Measurements from ENCODE around the gene WNT9A.

The WNT9A gene

DNA sequence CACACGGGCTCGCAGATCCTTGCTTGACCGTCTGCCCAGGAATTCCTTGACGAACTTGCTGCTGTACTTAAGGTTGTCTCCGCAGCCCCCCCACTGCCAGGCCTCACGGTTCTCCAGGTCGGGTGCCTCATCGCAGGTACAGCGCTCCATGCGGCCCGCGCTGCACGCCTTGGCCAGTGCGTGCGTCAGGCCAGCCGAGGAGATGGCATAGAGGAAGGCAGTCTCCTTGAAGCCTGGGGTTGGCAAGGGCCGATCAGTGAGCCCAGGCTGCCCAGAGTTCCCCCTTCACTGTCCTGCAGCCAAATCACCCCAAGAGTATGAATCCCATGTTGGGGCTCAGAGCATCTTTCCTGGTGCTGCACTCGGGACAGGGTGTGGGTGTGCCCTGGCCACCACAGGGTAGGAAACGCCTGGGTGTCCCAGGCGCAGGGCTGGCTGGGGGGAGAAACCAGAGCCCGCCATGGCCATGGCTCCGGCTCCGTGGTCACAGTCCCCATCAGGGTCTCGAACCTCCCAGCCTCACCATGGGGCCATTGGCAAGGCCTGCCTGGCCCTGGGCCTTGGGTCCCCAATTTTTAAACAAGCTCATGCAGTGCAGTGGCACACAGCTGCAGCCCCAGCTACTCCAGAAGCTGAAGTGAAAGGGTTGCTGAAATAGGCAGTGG is 23.4 kb downstream of the WNT9A start:
- DNase-seq (ENCODE audit: low spot score): no peak

DNA sequence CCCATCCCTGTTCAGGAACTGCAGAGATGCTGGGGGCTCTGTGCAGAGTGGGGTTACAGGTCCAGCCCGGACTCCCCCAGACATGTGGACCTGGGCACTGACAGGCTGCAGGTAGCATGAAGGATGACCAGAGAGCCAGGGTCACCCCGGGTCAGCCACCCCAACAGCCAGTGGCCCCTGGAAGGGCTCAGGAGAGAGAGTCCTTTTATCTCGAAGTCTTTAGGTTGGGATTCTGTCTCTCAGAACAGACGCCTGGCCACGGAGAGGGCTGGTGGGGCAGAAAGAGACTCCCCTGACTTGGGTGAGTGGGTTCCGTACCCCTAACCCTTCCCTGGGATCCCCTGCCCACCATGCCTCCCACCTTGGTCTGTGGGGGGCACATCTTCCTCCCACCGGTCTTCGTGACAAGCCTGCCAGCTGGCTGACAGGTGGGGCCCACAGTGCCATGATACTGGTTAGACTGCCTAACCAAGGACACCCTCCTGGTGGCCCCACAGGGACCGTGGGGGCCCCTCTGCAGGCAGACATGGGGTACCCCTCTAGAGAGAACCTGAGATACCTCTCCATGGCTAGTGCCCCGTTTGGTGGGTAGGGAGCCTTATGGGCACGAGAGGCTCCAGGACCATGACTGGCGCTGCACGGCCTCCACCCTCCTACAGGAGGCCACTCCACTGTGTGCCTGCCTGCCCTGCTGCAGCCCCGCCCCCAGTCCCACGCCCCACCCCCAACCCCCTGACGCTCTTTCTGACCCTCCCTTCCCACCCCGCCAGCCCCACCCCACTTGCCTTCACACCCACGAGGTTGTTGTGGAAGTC is 24.2 kb downstream of the WNT9A start:
- no peak for DNase-seq (ENCODE audit: low spot score)

DNA sequence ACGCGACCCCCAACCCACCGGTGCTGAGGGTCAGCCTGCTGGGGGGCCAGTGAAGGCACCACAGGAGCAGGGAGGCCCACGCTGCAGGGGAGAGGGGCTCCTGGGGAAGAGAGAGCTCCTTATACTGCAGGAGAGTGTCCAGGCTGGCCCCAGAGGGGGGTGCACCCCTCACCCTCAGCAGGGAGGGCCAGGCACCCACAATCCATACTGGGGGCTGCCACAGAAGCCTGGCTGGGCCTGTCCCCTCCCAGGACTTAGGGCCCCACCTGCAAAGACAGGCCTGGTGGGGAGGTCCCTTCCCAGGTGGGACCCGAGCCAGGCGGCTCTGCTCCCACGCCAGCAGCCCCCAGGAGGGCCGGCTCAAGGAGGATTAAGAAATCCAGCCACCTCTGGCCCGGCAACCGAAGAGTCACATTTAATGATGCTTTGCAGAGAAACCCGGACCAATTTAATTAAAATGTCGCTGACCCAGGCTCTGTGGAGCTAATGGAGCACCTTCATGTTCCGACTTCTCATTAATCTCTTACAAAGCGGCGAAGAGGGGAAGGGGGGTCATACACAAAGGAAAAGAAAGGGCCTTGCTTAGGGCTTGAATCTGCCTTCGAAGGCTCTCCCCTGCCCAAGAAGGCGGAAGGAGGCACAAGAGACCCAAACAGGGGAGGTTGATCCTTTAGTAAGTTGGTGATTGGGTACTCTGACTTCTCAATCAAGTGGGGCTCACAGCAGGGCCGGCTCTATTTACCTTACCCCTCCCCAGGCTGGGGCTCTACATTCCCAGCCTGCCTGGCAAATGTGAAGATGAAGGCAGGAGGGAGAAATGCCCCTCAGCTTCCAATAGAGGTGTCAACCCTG is 25.0 kb downstream of the WNT9A start:
- no peak for DNase-seq (ENCODE audit: low spot score)

DNA sequence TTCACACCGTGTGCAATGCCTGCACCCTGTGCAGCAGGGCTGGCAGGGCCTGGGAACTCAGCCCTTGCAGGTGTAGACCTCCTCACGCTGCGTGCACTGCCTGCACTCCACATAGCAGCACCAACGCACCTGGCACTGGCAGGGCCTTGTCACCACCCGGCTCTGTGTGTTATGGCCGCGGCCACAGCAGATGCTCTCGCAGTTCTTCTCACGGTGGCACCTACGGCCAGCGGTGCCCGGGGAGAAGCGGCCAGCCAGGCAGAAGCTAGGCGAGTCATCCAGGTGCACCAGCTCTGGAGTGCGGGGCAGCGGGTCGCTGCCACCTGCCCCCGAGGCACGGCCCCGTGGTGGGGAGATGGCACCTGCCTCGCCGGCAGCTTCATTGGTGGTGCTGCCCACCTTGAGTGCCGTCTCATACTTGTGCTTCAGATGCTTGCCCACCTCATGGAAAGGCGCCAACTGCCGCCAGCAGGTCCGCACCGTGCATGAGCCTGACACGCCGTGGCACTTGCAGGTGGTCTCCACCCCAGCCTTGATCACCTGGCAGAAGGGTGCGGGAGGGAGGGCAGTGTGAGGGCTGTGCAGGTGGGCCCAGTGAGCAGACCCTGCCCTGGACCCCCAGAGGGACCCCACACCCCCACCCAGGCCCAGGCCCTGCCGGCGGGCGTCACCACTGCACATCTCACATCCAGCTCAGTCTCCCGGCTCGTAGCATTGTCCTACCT is 26.1 kb downstream of the WNT9A start:
- no peak for DNase-seq (ENCODE audit: low spot score)

DNA sequence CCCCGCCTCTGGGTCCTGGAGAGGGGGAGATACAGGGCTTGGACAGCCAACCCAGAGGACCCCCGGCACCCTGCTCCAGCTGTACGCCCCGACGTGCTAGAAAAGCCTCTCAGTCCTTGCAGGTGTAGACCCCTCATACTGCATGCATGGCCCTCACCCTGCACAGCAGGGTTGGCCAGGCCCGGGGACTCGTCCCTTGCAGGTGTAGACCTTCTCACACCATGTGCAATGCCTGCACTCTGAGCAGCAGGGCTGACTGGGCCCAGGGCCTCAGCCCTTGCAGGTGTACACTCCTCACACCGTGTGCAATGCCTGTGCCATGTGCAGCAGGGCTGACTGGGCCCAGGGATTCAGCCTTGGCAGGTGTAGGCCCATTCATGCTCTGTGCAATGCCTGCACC is 26.8 kb downstream of the WNT9A start:
- no peak for DNase-seq (ENCODE audit: low spot score)

DNA sequence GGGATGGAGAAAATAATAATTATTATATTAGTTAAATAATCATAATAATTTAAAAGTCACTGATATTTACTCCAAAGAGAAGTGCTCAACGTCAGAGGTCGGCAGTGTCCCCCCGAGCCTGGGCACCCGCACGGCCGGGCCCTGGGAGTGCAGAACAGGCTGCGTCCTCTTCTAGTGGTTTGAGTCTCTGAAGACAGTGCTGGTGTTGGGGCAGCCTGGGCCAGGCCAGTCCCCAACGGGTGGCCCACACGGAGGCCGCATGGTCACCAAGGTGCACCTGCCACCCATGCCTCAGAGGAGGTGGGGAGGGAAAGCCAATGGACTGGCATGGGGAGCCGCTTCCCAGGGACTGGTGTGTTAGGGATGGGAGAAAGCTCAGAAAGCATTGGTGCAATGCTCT is 27.3 kb downstream of the WNT9A start:
- no peak for DNase-seq (ENCODE audit: low spot score)

DNA sequence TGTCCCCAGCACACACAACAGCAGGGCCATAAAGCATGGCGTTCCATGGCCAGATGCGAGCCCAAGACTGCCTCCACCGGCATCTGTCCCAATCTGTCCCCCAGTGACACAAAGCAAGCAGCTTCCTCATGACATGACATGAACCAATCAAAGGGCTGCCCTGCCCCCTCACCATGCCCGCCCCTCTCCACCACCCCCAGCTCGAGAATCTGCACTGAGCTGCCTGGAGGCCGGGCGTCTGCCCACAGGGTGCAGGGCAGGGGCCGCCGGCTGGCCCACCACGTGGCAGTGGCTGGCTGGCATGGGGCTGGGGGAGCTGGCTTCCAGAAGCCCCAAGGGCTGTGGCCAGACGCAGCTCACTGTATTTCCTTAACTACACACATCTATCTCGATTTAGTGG is 27.8 kb downstream of the WNT9A start:
- DNase-seq (ENCODE audit: low spot score): no peak

DNA sequence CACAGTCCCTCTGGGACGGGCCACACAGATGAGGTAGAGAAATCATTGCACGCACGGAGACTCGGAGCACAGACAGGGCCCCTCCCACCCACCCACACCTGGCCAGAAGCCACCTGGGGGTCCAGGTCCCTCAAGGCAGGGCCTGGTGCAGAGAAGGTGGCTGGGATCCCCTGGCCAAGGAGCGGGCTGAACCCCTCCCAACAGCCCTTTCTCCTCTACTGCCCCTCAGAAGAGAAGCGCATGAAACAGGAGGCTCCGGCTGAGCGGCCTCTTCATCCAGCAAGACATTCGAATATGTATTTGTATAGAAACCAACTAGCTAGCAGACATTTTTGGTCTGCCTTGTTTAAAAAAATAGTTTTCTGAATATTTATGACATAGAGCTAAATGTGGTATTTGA is 29.0 kb downstream of the WNT9A start:
- no peak for DNase-seq (ENCODE audit: low spot score)

DNA sequence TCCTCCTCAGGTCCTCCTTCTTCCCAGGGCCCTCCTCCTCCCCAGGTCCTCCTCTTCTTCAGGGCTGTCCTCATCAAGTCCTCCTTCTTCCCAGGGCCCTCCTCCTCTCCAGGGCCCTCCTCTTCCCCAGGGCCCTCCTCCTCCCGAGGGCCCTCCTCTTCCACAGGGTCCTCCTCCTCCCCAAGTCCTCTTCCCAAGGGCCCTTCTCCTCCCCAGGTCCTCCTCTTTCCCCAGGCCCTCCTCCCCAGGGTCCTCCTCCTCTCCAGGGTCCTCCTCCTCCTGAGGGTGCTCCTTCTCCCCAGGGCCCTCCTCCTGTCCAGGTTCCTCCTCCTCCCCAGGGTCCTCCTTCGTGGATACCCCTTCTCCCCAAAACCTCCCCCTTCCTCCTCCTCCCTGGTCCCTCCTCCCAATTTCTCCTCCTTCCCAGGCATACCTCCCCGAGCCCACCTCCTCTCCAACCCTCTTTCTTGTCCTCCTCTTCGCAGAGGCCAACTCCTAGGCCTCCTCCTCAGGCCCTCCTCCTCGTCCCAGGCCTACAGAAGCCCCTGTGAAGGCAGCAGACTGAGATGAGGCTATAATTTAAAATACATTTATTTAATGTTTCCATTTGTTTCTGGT is 29.5 kb downstream of the WNT9A start:
- no peak for DNase-seq (ENCODE audit: low spot score)

DNA sequence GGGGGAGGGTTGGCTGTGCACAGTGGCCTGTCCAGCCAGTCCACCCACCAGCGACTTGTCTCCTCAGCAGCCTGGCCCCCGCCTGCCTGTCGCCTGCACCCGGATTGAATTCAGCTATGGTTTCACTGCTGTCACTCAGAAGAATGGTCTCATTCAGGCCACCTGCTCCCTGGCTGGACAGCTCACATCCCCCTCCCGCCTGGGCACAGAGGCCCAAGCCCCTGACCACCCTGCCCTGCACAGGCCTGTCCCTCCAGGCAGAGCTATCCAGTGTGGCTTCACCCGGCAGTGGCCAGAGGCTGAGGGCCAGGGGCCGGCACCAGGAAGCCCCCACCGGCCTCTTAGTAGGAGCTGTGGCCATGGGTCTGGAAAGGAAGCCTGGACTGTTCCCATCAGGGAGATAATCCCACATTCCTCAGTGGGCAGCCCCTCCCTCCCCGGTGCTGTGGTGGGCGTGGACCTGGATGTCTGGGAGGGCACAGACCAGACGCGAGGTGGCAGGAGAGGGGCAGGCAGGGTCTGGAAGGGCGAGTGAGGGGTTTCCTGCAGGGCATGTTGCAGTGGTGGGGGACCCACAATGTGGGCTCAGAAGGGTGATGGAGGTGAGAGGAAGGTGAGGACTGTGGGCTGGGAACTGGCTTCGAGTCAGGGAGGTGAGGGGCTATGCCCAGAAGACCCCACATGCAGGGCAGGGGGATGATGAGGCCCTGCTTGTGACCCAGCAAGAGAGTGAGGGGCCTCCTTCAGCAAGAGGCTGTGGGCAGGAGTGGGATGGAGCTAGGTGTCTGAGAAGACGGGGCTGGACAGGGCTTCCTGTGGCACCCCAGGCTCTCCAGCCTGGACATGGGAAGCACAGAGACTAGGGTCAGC is 30.4 kb downstream of the WNT9A start:
- DNase-seq (ENCODE audit: low spot score): no peak

DNA sequence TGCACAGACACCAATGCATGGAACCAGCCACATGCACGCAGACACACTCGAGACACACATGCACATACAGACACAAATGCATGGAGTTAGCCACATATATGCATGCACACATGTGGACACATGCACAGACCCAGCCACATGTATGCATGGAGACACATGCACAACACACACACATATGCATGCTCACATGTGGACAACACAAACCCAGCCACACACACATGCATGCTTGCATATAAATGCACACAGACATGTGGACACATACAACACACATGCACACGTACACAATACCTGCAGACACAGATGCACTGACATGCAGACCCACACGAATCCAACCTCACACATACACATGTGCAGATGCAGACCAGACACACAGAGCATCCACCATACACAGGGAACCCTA is 31.1 kb downstream of the WNT9A start:
- DNase-seq (ENCODE audit: low spot score): no peak

DNA sequence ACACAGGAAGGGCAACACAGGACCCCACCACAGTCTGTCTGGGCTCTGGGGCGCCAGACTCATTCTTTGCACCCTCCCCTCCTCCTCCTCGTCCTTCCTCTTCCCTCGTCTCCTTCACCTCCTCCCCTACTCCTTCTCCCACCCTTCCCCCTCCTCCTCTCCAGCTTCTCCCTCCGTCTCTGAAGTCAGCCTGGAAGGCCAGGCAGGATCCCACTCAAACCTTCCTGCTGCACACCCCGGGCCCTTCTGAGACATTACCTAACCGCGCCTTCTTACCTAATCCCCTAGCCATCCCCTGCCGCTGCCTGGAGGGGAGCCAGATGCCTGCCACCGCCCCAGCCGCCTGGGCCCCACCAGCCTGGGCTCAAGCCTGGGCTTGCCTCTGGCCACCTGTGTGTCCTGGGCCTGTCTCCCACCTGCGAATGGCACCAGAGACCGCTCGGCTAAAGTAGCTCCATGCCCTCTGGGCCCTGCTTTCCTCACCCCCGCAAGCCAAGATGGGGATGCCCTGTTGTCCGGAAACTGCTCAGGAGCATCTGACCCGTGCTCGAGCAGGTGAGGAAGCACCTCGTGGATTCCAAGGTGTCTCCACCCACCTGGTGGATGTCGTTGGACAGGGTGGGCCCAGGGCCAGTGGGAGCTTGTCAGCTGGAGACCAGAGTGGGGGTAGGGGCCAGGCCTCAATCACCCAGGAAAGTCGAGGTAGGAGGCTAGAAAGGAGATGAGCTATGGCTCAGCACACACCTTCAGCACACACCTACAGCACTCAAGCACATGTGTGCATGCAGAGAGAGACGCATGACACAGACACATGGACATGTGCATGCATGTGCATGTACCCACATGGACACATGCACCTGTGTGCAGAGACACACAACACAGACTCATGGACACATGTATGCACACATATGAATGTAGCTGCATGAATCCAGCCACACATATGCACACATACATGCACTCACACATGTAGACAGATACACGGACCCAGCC is 31.9 kb downstream of the WNT9A start:
- DNase-seq (ENCODE audit: low spot score): no peak

DNA sequence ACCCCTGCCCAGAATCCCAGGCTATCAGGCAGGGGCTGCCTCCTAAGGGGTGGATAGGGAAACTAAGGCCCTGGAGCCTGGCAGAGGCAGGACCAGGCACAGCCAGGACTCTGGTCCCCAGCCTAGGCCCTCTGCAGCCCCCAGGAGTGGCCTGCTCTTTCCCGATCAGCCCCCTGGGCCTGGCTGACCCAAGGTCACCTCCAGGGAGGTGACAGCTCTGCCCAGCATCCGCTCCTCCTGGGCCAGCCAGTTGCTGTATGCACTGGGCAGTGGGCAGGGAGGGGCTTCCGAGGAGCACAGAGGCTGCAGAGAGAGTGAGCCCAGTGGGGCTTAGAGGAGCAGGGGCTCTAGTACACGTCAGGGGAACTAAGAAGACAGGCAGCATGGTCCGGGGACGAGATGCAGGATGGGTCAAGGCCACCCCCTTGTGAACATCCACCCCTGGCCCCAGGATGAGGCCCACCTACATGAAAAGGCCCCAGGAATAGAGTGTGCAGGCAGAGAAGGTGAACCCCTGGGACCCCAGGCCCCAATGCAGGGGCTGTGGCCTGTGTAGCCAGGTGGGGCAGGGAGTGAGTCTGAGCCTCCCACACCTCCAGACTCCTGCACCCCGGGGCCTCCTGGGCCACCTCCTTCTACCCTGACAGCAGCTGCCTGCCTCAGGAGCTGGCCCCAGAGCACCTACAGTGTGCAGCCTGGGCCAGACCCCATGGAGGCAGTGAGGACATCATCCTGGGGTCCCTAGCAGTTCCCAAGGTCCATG is 32.8 kb downstream of the WNT9A start:
- no peak for DNase-seq (ENCODE audit: low spot score)

DNA sequence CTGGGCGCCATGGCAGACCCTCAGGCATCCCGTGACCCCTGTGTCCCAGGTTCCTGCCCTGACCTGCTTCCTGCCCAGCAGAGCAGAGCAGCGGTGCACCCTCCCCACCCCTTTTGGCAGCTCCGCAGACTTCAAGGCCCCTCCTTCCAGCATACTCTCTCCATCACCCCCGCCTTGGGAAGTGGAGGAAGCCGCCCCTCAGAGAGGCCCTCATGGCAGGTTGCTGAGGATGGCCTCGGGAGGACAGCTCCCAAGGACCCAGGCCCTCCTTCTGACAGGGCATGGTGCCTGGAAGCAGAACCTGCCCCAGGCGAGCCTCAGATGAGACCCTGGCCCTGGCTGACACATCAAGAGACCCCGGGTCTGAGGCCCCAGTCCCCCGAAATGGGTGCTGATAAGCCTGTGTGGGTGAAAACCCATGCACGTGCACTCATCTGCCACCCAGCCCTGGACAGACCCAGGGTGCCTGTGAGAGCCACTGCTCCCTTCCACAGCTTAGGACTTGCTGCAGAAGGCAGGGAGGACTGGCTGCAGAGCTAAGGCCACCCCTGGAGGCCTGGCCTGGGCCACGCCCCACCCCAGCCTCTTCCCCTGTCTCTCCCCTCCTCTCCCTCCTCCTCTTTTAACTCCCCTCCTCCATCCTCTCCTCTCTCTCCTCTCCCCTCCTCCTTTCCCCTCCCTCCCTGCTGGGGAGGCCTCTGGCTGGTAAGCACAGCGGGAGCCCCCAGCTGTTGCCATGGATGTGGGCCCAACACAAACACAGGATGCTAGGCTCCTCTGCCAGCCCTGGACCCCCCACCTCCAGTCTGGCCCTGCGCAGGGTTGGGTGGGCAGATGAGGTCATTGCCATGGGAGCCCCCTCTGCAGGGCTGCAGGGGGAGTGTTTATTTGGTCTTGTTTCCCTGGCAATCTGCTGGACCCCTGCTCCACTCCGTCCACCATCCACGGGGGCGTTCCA is 33.7 kb downstream of the WNT9A start:
- DNase-seq (ENCODE audit: low spot score): no peak

DNA sequence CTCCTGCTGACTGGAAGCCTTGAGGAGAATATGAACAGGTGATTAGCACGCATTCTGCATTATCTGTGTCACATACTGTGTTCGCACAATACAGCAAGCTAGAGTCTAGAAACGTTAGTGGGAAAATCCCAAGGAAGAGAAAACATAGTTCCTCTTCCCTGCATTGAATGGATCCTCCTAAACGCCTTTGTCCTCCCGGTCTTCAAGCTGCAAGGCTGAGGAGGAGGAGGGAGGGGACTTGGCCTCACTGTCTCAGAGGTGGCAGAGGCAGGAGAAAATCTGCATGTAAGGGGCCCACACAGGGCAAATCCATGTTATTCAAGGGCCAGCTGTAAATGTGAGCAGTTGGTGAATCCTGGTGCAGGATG is 34.4 kb downstream of the WNT9A start:
- no peak for DNase-seq (ENCODE audit: low spot score)

DNA sequence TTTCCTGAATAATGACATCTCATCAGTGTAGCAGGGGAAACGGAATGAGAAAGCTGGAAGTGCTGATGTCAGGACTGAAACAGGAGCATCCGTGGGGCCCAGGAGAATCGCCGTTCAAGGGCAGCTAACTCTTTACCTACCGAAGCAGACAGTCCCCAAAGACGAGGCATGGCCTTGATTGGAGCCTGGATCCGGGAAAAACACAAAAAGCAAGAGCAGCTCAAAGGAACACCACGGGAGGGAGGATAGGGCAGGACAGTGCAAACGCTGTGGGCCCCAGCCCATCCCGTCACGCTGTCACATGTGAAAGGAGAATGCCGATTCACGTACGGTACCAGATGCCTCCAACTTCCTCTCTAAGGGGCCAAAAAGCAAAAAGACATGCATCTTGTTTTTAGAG is 34.9 kb downstream of the WNT9A start:
- DNase-seq (ENCODE audit: low spot score): no peak

DNA sequence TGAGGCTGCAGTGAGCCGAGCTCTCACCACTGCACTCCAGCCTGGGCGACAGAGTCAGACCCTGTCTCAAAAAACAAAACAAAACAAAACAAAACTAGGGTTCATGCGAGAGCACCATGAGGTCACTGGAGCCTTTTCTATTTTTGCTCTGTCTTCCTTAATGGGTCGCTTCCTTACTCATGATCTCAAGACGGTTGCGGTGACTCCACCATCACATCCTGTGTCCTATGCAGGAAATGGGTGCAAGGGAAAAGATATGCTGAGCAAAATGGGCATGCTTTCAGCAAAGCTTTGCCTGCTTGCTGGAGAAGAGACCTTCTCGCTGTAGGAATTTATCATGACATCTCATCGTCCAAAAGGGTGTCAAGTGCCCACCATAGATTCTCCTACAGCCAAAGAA is 36.4 kb downstream of the WNT9A start:
- no peak for DNase-seq (ENCODE audit: low spot score)
